HG03565 (cell line): ENCODE results near the gene OOSP4A.

Experiments used
- ATAC-seq: cut with Tn5 transposase; IDR thresholded peaks from one replicate; pipeline ENCODE4 v1.9.1; 2021; ENCODE audit warnings: mild to moderate bottlenecking, moderate library complexity; ENCODE audit not compliant: unreplicated experiment

OOSP4A gene

DNA sequence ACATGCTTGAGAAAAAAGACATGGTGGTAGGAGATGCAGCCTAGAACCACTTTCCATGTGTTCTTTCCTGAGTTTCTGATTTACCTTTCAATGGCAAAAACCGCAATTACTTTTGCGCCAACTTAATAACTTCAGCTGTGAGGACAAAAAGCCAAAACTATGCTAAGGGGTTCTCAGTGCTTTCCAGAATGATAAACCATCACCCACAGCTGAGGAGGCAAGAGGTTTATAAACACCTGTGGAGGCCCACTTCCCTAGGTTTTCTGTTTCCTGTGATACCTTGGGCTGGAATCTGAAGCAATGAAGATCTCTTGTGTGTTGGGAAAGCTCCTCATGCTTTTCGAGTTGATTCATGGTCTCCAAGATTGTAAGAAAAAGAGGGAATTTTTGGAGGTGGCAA is at the start of gene OOSP4A:
TSS of gene OOSP4A (plus strand) at position 301 of the 400 bp plus-strand sequence. CDS start at position 301, 0 bp downstream.
- ATAC-seq, result no peak

DNA sequence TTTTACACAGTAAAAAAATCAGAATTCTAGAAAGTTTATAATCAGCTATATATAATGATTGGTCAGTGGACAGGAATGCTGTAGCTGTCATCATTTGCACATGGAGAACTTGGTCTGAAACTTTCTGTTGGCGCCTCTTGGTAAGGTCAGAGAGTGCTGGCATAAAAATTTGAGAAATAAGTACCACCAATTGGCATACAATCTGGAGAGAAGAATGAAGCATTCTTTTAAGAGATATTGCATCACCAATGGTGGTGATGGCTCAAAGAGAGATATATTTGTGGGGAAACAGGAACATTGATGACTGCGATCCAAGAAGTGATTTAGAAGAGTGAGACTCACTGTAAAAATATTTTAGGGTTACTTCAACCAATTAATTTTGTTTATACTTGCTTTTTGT is 45.4 kb upstream of the OOSP4A start:
- no peak for ATAC-seq

DNA sequence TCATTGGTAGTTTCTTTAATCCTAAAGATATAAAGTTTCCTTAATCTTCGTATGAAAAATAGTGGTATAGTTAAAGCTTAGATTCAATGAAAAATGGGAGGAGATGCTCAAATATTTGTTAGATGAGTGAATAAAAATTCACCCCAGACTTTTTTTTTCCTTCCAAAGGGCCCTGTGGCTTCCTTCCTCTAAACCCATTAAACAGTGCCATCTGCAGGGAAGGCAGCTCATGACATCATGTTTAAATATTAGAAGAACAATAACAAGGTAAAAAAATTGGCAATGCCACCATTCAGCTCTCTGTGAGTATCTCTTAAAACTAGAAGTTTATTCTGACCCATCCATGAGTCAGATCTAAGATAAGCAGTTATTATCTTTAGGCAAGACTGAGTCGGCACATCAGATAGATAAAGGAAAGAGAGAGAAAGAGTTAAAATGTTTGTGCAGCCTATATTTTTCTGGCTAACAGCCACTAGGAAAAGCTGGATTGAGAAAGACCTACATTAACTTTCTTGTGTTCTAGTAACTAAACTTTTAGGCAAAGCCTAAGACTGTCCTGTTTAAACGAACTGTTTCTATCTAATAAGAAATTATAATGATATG is 44.7 kb upstream of the OOSP4A start:
- ATAC-seq, result no peak

DNA sequence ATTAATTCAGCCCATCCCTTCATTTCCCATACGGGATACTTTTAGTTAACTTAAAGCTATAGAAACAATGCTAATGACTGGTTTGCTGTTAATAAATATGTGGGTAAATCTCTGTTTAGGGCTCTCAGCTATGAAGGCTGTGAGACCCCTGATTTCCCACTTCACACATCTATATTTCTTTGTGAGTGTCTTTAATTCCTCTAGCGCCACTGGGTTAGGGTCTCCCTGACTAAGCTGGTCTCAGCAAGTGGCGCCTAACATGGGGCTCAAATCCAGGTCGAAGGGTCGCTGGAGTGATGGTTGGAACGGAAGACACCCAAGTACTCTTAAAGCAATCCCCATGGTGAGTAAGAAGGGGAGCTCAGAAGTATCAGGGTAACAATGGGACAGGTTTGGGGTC is 40.0 kb upstream of the OOSP4A start:
- no peak for ATAC-seq

DNA sequence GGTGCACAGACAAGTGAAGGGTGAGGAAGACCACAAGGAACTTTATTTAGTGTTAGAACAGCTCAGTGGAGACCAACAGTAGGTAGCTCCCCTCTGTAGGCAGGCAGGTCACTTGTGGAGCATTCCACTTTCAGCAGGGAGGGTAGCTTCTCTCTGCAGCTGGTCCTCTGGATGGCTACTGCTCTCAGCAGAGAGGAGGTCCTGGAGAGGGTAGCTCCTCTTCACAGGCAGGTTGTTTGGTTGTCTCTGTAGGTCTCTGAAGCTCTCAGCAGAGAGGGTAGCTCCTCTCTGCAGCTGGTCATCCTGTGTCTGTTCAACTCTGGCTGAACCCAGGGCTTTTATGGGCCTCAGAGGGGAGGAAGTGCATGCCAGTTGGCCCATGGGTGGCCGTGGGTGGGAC is 32.1 kb upstream of the OOSP4A start:
- ATAC-seq, result no peak

DNA sequence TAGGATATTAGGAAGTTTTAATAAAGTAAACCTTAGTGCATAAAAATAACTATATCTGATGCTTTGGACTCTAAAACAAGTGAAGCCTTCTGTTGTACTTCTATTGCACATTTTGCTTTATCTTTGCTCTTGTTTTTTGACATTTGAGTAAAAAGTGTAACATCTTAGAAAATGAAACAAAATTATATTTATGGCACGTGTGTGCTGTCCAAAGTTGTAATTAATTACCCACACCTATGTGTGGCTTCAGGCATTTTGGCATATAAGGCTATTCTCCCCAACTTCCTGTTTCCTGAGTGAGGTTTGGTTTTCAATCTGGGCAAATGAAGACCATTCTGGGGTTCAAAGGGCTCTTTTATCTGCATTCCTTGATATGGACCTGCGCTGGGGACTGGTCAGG is 25.7 kb upstream of the OOSP4A start, which contains the start of gene OOSP1:
TSS of gene OOSP1 (plus strand) at position 301 of the 400 bp plus-strand sequence. CDS start at position 324, 23 bp downstream.
- no peak for ATAC-seq

DNA sequence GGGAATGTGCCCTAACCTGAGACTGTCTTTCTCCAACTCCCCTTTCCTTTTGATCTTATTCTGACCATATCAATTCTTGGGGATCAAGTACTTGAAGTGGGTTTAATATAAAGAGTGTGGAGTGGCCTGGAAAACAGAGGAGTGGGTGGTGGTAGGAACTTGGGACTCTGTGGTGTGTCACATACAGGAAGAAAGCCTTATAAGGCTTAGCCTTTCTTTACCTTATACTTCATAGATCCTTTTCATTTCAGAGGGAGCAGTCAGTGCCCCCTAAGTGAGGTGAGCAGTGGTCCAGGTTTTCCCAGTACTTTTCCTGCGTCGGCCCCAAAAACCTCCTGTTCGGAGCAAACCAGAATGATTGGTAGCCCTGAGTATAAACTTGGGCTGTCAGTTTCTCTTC is 25.1 kb upstream of the OOSP4A start:
- no peak for ATAC-seq

DNA sequence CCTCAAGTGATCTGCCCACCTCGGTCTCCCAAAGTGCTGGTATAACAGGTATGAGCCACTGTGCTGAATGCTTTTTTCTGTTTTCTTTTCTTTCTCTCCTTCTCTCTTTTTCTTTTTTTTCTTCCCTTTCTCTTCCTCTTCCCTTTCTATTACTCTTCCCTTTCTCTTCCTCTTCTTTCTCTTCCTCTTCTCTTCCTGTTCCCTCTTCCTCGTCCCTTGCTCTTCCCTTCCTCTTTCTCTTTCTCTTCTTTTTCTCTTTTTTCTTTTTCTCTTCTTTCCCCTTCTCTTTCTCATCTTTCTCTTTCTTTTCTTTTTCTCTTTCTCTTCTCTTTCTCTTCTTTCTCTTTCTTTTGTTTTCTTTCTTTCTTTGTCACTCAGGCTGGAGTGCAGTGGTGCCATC is 24.4 kb upstream of the OOSP4A start:
- no peak for ATAC-seq

DNA sequence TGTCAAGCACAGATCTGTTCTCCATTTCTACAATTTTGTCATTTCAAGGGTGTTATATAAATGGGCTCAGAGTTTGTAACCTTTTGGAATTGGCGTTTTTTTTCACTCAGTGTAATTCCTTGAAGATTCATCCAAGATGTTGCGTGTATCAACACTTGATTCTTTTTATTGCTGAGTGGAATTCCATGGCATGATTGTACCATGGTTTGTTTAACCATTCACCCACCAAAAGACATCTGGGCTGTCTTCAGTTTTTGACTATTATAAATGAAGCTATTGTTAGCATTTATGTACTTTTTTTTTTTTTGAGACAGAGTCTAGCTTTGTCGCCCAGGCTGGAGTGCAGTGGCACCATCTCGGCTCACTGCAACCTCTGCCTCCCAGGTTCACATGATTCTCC is 22.7 kb upstream of the OOSP4A start:
- no peak for ATAC-seq

DNA sequence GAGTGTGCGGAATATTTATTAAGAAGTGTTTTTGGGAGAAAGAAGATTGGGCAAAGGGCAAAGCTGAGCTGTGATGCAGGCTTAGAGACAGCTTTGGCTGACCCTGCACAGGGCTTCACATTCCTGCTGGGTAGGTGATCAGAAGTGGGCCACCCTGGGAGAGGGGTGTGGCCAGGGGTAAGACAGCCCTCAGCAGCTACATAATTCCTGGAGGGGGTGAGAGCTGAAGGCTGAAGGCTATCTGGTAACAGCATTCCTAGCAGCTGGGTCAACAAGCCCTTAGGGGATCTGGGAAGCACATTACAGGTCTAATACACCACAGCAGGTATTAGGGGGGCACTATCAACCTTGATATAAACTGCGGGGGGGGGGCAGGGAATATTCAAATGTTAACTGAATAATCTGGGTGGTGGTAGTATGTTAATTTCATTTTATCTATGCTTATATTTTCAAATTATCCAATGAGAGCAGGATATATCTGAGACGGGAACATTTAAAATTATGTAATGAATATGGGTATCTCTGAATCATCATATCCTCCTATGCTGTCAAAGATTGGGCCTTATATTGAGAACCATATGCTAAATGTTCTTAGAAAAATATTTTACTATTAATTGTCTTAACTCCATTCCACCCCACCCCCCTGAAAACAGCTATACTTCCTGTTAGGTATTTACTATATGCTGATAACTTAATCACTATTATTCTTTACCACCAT is 19.7 kb upstream of the OOSP4A start:
- no peak for ATAC-seq

DNA sequence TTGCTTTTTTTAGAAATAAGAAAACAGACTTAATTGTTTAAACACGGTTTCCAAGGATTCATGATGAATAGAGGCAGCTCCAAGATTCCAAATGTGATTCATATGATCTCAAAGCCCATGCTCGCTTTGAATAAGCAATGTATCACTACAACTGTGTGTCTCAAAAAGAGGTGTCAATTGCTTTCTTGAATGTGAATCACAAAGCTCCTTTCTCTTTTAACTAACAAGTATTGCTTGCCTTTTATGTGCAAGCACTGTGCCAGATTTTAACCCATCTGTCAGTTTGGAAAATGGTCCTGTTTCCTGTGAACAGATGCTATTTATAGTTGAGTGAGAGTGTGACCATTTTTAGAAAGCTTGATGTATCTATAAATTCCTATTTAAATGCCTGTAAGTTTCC is 19.1 kb upstream of the OOSP4A start:
- ATAC-seq, result no peak

DNA sequence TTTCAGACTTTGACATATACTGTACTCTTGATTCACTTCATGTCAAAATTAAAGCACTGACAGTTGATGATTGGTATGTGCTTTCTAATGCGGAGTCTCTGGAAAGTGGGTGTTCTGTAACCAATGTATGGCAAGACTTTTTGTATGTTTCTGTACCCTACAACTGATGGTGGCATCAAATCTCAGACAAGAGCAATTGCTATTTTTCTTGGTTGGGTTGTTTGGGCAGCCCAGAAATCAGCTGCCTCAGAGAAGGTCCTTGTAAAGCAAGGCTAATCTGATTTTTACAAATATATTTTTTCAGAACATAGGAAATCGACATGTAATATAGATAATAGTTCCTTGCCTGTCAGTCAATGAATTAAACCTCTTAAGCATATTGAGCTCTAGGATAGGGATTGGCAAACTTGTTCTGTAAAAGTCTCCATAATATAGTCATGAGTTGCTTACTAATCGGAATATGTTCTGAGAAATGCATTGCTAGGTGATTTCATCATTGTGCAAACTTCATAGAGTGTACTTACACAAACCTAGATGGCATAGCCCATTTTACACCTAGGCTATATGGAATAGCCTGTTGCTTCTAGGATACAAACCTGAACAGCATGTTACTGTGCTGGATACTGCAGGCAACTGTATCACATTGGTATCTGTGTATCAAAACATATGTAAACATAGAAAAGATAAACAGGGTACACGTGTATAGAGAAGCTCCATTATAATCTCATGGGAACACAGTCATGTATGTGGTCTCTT is 10.2 kb upstream of the OOSP4A start:
- no peak for ATAC-seq

DNA sequence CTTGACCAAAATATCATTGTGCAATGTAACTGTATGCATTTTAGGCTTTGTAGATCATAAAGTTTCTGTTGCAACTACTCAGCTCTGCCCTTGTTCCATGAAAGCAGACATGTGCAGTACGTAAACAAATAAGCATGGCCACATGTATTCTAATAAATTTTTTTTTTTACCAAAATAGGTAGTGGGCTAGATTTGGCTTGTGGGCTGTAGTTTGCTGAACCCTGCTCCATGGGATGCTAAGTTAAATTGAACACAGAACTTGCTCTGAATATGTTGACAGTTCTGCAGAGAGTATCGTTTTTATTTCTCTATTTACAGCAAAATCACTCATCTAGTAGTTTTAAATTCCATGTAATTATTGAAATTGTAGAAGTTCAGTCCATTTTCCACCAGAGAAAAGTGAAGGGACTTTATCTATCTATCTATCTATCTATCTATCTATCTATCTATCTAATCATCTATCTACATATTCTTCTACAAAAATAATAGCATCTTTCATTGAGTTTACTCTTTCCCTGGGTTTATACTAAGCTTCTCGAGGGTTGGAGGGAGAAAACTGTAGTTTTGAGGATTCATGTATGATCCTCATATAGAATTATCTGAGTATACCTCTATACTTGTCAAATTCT is 9.5 kb upstream of the OOSP4A start:
- no peak for ATAC-seq

DNA sequence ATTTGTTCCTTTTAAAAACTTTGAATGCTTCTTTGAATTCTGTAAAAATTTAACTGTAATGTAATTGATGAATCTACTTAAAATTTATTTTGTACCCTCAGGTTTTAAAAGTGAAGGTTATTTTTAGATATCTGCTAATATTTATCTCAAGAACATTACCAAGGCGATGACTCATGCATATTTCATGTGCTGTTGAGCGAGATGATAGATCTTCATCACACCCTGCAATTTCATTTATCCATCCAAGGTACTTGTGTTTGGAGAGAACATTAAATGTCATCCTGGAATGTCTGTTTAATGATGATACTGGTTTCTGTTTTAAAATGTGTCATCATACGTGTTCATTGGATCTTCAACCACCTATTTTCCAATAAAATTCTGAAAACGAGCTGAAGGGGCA is 6.7 kb upstream of the OOSP4A start:
- ATAC-seq, result no peak

DNA sequence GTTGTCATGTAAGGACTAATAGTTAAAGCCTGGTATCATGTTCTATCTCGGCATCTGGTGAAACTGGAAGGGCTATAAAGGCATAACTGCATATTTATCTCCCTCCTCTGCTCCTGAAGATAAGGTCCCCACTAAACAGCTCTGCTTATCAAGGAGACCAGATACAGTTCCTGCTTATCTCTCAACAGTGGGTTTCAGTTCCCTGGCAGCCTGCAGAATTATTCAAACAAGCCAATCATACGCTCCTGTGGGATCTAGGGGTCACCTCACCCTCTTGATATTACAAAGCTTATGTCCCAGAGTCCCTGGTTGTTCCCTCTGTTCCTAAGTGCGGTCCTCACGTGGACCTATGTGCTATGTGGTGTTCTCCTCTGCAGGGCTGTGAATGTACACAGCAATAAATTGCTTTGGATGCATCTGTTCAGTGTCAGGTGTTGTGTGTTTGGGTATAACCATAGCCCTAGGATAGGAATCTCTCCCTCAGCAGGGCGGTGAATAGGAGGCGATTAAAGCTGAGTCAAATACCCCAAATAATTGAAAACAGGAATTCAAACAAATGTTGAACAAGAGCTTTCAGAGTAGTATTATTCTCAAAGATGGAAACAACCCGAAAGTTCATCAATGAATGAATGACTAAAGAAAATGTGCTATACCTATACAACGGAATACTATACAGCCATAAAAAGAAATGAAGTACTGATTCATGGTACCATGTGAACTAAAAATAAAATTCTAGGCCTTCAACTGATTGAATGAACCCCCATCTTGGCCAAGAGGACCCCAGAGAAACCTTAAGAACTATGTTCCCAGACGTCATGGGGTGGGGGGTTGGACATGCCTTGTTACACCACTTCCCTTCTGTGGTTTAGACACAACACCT is 3.1 kb upstream of the OOSP4A start:
- no peak for ATAC-seq

DNA sequence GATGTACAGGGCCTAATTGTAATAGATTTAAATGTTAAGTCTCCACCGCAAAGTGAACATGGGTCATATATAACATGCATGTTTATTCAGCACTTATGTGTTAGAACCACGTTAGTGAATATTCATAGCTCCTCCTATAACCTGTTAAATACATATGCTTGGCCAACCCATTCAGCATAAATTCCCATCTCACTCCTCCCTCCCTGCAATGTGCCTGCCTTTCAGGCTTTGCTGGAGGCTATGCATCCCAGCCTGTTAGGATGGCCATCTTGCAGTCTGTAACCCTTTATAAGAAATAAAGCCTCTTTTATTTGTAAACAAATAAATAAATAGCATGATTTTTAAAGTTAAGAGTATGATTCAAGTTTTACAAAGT is 1.7 kb upstream of the OOSP4A start:
- no peak for ATAC-seq

DNA sequence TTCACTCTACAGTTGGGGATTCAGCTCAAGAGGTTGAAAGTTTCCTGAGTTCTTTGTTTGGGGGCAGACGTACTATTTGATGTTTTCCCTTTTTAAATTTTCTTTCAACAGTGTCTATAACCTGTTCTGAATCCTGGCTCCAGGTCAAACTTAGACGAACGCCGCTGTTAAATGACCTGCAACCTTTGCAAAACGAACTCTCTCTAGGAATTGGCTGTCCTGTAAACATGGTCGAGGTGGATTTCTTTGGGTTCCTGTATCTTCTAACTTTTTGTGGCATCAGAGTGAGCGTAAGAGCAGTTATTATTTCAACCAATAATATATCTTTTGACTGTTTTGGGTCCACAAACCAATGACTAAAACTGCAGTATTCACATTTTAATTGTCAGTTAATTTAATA is 1.6 kb downstream of the OOSP4A start:
- no peak for ATAC-seq

DNA sequence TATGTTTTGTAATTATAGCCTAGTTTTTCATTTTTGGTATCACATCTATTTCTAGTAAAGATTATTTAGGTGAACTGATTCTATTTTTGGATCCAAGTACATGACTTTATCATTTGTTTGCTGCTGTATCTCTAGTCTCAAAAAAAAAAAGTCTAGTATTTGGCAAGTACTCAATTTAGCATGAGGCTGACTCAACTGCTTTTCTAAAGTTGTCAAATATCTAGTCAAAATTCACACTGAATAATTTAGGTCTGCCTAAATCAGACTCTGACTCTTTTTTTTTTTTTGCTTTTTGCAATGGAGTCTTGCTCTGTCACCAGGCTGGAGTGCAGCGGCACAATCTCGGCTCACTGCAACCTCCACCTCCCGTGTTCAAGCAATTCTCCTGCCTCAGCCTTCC is 2.4 kb downstream of the OOSP4A start:
- ATAC-seq, result no peak

DNA sequence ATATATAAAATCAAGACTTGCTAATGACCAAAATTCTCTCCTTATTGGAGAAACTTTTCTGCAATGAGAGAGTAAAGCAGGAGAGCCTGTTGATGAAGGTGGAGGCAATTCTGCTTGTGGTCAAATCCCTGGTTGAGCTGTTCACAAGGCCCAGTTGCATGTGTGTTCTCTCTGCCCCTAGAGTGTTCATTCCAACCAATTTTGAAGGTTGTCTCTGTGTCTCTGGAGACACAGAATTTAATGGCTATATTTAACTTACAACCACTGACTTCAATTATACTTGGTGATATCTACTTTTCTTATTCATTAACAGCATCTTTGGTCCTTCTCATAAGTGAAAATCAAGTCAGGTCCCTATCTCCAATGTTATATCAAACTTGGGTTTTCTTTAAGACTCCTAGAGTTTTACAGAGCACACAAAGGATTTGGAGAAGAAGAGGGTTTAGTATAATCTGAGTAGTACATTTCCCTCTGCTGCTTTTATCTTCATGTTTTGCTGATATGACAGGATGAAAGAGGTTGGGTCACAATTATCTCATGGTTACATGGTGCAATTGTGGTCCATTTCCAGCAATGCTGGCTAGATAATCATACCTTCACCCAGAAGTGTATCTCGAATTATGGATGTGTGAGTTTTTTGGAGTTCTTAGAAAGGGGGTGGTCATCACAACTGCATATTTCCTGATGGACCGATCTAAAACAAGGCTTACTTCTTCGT is 4.0 kb downstream of the OOSP4A start:
- no peak for ATAC-seq

DNA sequence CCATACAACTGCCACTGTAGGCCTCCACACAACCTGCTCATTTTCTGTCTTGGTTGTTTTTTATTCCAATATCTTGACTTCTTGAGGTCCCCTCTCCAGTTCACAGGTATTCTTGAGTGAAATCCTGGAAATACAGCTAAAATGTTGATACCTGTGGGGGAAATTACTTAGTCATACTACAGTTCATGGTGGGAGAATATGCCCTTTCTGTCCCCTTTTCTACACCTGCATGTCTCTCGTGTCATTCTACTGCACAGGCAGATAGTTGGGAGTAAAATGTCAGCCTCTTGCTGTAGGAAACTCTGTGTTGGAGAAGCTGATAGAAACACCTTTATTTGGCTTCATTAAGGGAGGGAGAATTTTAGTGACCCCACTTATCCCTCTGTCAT is 4.6 kb downstream of the OOSP4A start:
- no peak for ATAC-seq
